ENCODE results near the gene PARP9. TPM values are rescaled to one million over a fixed set of nuclear protein-coding genes. Genes with fewer than 3 reads are reported as not detected.
A peak's percentile ranks its signal among the peaks of the same experiment; 100 is the strongest.

PARP9 gene
- polyA plus RNA-seq, 1 experiment, result 18.2 TPM

- CTCF ChIA-PET, result interaction anchor here (1.0 kb wide), 1 partner anchor 96 kb away, joined by 3 read pairs; no protein-coding TSS in a partner anchor
- no peak for TF ChIP-seq CTCF (IDR thresholded peaks at IDR 0.05; ENCODE audit: insufficient read depth, low read depth, low read length)
Measured at GRCh38 chr3:122582390-122582789, 18.3 kb upstream of the PARP9 start.

GRCh38 chr3:122581622-122582021 is 17.5 kb upstream of the PARP9 start:
- Histone ChIP-seq H3K4me3 (ENCODE audit: low read depth, low read length) (no peak overlapping the region), H3K36me3 (ENCODE audit: control insufficient read depth, insufficient read depth, low read length) (no peaks in the 10 kb centered on the region), H3K27me3 (ENCODE audit: control insufficient read depth, insufficient read depth, low read length) (no peaks in the 10 kb centered on the region; the same call in 1 of the 2 replicates)
- ChIA-PET POLR2A (no interaction called here), CTCF (interaction anchor here (1.0 kb wide), 1 partner anchor 97 kb away, joined by 3 read pairs; no protein-coding TSS in a partner anchor)
- TF ChIP-seq CTCF (IDR thresholded peaks at IDR 0.05; ENCODE audit: insufficient read depth, low read depth, low read length), result no peak
- no peak for DNase-seq (ENCODE audit: low read depth)

More at GRCh38 chr3:122582390-122582789, 18.3 kb upstream of the PARP9 start:
- H3K36me3 ChIP-seq (ENCODE audit: control insufficient read depth, insufficient read depth, low read length), result no peaks in the 10 kb centered on the region
- DNase-seq (ENCODE audit: low read depth), result no peak
- H3K4me3 ChIP-seq (ENCODE audit: low read depth, low read length), result no peak overlapping the region
- H3K27me3 ChIP-seq (ENCODE audit: control insufficient read depth, insufficient read depth, low read length), result no peaks in the 10 kb centered on the region; the same call in 1 of the 2 replicates
- POLR2A ChIA-PET, result no interaction called here

- no peaks in the 10 kb centered on the region; the same call in 1 of the 2 replicates for H3K27me3 ChIP-seq (ENCODE audit: control insufficient read depth, insufficient read depth, low read length)
- POLR2A ChIA-PET, result no interaction called here
- no peaks in the 10 kb centered on the region for H3K36me3 ChIP-seq (ENCODE audit: control insufficient read depth, insufficient read depth, low read length)
- TF ChIP-seq CTCF (IDR thresholded peaks at IDR 0.05; ENCODE audit: insufficient read depth, low read depth, low read length), result no peak
- CTCF ChIA-PET, result no interaction called here
- no peak overlapping the region for H3K4me3 ChIP-seq (ENCODE audit: low read depth, low read length)
- no peak for DNase-seq (ENCODE audit: low read depth)
Measured at GRCh38 chr3:122580470-122580869, 16.4 kb upstream of the PARP9 start.

GRCh38 chr3:122578069-122578740 is 14.1 kb upstream of the PARP9 start:
- ChIA-PET POLR2A (no interaction called here), CTCF (no interaction called here)
- Histone ChIP-seq H3K27me3 (ENCODE audit: control insufficient read depth, insufficient read depth, low read length) (no peaks in the 10 kb centered on the region; the same call in 1 of the 2 replicates), H3K4me3 (ENCODE audit: low read depth, low read length) (no peak overlapping the region; the same call in none of the 2 replicates), H3K36me3 (ENCODE audit: control insufficient read depth, insufficient read depth, low read length) (0 out of 2 replicates have a peak, but pooled peaks cover 1% of the 10 kb centered on the region)
- DNase-seq (ENCODE audit: low read depth), result no peak
- TF ChIP-seq CTCF (IDR thresholded peaks at IDR 0.05; ENCODE audit: insufficient read depth, low read depth, low read length), result no peak

- peak within 1 kb of the TSS; percentile 41 for H3K4me3 ChIP-seq (ENCODE audit: low read depth, low read length)
- TF ChIP-seq CTCF (IDR thresholded peaks at IDR 0.05; ENCODE audit: insufficient read depth, low read depth, low read length), result no peak
- ChIA-PET POLR2A (no interaction called here), CTCF (no interaction called here)
- 0 out of 2 replicates have a peak, but pooled peaks cover 1% of the 10 kb centered on the region for H3K36me3 ChIP-seq (ENCODE audit: control insufficient read depth, insufficient read depth, low read length)
- DNase-seq (ENCODE audit: low read depth), result no peak
- no peaks in the 10 kb centered on the region; the same call in 1 of the 2 replicates for H3K27me3 ChIP-seq (ENCODE audit: control insufficient read depth, insufficient read depth, low read length)
Measured at GRCh38 chr3:122577409-122578031, 13.4 kb upstream of the PARP9 start, which contains the start of gene PARP15. Gene PARP15 (plus strand): TSS chr3:122577650. CDS start chr3:122577668, 18 bp downstream.

Data from BJ (cell line).